ENCODE data around the gene L3MBTL4.

The L3MBTL4 gene

GRCh38 chr18:5986257-5986931 is 428.3 kb downstream of the L3MBTL4 start:
- H3K4me3 ChIP-seq (replicated peaks; ENCODE audit: low read depth, low read length): no peak overlapping the region
- TF ChIP-seq, protein P1, sequence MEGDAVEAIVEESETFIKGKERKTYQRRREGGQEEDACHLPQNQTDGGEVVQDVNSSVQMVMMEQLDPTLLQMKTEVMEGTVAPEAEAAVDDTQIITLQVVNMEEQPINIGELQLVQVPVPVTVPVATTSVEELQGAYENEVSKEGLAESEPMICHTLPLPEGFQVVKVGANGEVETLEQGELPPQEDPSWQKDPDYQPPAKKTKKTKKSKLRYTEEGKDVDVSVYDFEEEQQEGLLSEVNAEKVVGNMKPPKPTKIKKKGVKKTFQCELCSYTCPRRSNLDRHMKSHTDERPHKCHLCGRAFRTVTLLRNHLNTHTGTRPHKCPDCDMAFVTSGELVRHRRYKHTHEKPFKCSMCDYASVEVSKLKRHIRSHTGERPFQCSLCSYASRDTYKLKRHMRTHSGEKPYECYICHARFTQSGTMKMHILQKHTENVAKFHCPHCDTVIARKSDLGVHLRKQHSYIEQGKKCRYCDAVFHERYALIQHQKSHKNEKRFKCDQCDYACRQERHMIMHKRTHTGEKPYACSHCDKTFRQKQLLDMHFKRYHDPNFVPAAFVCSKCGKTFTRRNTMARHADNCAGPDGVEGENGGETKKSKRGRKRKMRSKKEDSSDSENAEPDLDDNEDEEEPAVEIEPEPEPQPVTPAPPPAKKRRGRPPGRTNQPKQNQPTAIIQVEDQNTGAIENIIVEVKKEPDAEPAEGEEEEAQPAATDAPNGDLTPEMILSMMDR (IDR thresholded peaks at IDR 0.05; ENCODE audit: low read length, missing control alignments): no peak

GRCh38 chr18:5984245-5984644 is 430.5 kb downstream of the L3MBTL4 start:
- H3K4me3 ChIP-seq (replicated peaks; ENCODE audit: low read depth, low read length): no peak overlapping the region
- no peak for DNase-seq (ENCODE audit: low read depth)
- TF ChIP-seq, protein P1 (IDR thresholded peaks at IDR 0.05; ENCODE audit: low read length, missing control alignments): no peak

More at GRCh38 chr18:5986257-5986931, 428.3 kb downstream of the L3MBTL4 start:
- DNase-seq (ENCODE audit: low read depth): no peak

- DNase-seq (ENCODE audit: low read depth): no peak
- TF ChIP-seq, protein P1 (IDR thresholded peaks at IDR 0.05; ENCODE audit: low read length, missing control alignments): no peak
Observed at GRCh38 chr18:5983488-5983887, 431.2 kb downstream of the L3MBTL4 start.

GRCh38 chr18:5982332-5982731 is 432.4 kb downstream of the L3MBTL4 start:
- H3K4me3 ChIP-seq (replicated peaks; ENCODE audit: low read depth, low read length): no peak overlapping the region
- TF ChIP-seq, protein P1 (IDR thresholded peaks at IDR 0.05; ENCODE audit: low read length, missing control alignments): no peak
- no peak for DNase-seq (ENCODE audit: low read depth)

More at GRCh38 chr18:5983488-5983887, 431.2 kb downstream of the L3MBTL4 start:
- H3K4me3 ChIP-seq (replicated peaks; ENCODE audit: low read depth, low read length): no peak overlapping the region

DNA sequence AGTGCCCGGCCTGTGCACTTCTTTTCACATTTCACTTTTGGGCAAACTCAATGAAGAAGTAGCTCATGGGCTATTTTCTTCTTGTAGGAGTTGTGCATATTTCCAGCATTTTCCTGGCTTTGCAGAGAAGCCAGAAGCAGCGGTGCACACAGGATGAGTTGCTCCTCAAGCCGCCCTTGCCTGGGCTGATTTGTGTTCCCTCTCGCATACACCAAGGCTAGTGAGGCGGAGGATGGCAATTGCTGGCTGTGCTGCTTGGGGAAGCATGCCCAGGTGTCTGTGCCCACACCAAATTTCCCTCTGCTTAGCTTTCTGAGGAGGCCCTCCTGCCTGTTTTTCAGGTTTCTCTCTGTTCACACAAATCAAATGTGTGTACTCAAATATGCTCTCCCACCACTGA is 434.0 kb downstream of the L3MBTL4 start:
- TF ChIP-seq, protein P1 (IDR thresholded peaks at IDR 0.05; ENCODE audit: low read length, missing control alignments): no peak
- no peak for DNase-seq (ENCODE audit: low read depth)
- no peak overlapping the region for H3K4me3 ChIP-seq (replicated peaks; ENCODE audit: low read depth, low read length)

DNA sequence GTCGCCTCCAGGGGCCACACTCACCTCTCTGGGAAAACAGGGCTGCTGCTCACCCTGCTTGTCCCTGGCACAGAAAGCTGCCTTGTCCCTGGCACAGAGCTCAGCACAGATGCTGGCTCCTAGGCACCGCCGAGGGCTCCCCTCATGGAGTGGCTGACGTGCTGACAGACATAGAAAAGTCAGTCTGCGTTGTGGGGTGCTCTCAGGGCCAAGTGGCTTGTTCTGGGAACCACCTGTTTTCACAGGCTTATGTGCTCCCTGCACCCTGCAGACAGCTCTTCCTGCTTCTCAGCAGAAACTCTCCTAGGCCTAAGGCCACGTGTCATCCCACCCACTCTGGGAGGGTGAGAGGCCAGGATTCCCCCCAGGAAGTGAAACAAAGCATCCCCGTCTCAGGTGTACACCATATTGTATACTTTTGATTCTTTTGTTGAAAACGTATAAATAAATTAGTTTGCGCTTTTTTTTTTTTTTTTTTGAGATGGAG is 434.7 kb downstream of the L3MBTL4 start:
- no peak overlapping the region for H3K4me3 ChIP-seq (replicated peaks; ENCODE audit: low read depth, low read length)
- no peak for DNase-seq (ENCODE audit: low read depth)
- TF ChIP-seq, protein P1 (IDR thresholded peaks at IDR 0.05; ENCODE audit: low read length, missing control alignments): no peak
